ENCODE results near the gene SEMA5A. TPM values are rescaled to one million over a fixed set of nuclear protein-coding genes. Genes with fewer than 3 reads are reported as not detected.
A peak's percentile ranks its signal among the peaks of the same experiment; 100 is the strongest.

SEMA5A gene
- polyA plus RNA-seq, 5 donors = 14.2 to 25.1 (median 18.4) TPM

DNA sequence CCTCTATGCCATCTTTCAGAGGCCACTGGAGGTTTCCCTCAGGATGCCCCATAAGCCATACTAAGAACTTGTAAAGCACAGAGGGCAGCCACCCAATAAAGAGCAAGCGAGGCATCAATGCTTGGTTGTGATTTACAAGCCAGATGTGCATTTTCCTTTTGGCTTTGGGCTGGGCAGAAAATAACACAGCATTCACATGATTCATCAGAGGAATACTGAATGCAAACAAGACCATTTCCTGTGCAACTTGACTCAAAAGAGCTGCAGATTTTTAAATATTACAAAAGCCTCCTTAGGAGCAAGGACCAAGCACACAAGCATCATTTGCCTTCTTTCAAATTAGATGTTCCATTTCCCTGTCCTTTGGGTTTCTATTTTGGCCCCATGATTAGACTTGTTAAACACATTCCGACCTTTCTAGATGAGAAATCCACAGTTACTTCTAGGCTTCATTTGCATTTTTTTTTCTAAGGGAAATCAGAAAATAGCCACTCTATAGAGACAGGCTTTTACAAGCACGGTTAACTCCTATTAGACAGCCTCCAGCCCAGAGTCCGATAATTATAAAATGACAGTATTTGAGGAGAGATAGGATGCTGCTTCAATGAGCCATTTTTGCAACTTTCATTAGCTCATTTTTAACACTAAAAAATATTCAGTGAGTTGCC lies 207.8 kb downstream of the SEMA5A start:
- no peak for DNase-seq

- DNase-seq = no peak
Measured at GRCh38 chr5:9335754-9336495, 209.9 kb downstream of the SEMA5A start.

- DNase-seq = no peak
Measured at GRCh38 chr5:9335269-9335668, 210.6 kb downstream of the SEMA5A start.

GRCh38 chr5:9332026-9332425 lies 213.8 kb downstream of the SEMA5A start:
- DNase-seq = no peak

DNA sequence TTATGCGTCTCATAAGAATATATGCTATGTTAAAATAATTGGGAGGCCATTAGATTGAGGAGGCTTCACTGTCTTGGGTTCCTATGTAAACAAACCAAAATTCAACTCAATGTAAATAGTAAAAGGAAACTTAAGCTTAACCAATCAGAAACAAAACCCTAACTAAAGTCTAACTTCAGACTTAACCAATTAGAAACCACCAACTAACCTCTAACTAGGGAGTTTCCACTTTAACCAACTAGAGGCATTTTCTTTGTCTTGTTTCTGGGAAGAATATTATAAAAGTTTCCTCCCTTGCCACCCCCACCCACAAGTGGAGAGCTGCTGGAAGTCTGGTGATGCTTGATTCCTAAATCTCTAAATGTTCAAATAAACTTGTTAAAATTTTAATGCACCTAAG lies 214.5 kb downstream of the SEMA5A start:
- no peak for DNase-seq

GRCh38 chr5:9329125-9329524 lies 216.8 kb downstream of the SEMA5A start:
- DNase-seq = no peak

DNA sequence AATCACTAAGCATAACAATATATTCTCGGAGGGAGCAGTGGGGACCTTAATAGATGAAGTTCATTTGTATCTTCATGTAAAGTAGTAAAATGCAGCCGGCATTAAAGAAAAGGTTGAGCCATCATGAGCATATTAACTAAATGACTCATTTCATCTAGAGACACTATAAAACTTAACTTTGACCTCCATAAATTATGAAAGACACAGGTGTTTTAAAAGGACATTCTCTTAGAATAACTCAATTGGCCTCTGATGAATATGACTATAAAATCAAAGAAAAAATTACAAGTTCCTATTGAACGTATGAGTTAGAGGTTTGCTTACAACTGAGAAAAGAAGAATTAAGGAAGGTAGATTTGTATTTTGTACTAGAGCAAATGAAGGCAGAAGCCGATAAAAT lies 220.3 kb downstream of the SEMA5A start:
- no peak for DNase-seq

GRCh38 chr5:9324348-9325077 lies 221.4 kb downstream of the SEMA5A start:
- peak; percentile 23 to 34 for DNase-seq

- no peak for DNase-seq
Measured at GRCh38 chr5:9320652-9321051, 225.2 kb downstream of the SEMA5A start.

GRCh38 chr5:9318031-9318430 lies 227.8 kb downstream of the SEMA5A start:
- no peak for DNase-seq

GRCh38 chr5:9316733-9317132 lies 229.1 kb downstream of the SEMA5A start:
- DNase-seq = no peak

DNA sequence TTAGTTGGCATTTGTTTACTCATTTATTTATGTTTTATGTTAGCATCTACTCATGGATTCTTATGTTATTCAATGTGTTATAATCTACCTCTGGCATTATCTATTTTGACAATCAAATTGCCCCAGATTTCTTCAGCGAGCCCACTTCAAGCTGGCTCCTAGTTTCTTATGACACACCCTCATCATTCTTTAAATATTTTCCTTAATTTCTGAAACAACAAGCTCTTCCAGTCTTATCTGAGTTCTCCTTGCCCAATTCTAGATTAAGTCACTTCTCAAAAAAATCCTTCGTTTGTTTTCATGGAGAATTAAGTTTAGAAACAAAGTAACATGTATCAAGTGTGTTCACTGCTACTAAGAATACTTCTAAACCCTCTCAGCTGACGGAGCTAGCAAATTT lies 229.8 kb downstream of the SEMA5A start:
- no peak for DNase-seq

DNA sequence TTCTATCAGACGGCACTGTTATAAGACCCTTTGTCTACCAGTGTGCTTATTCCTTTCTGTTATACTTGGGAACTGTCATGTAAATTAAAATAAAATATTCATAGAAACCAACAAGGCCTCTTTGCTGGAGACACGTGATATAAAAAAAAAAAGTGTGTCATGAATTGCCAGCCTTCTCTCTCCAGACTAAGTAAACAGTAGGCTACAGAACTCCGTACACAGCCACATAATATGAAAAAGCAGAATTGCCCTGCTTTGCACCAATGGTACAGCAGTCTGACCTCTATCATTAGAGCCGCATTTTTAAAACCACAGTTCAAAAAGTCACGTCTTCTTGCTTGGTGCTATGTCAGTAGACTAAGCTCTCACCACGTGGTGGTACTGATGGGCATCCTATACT lies 231.3 kb downstream of the SEMA5A start:
- DNase-seq = no peak

GRCh38 chr5:9313751-9314150 lies 232.1 kb downstream of the SEMA5A start:
- DNase-seq = no peak

DNA sequence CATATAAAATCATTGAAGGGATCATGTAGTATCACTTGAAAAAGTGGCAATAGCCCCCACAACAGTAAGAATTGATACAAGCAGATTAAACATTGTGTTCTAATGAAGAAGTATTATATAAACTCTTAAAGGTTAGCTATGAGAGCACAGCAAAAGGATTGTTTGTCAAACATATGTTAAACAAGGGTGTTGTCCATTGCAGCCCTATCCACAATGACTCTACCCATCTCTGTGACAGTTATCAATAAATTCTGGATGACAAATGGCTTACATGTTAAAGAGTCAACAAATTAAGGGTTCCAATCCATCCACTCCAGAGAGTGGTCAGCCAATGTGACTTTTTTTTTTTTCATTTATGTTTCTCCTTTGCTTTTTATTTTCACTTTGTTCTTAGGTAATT lies 238.7 kb downstream of the SEMA5A start:
- no peak for DNase-seq

- no peak for DNase-seq
Measured at GRCh38 chr5:9302218-9302617, 243.7 kb downstream of the SEMA5A start.

GRCh38 chr5:9301200-9301599 lies 244.7 kb downstream of the SEMA5A start:
- no peak for DNase-seq

DNA sequence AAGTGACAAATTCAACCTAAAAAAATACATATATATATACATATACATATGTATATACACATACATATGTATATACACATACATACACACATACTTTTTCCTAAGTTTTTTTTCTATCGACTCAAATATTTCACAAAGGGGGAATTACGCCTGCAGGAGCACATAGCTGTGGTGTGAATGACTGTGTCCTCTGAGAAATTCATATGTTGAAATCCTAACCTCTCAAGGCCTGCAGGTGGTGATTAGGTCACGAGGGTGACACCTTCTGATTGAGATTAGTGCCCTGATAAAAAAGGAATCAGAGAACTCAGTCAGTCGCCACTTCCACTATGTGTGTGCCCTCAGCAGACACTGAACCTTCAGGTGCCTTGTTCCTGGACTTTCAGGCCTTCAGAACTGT lies 248.7 kb downstream of the SEMA5A start:
- DNase-seq = no peak

DNA sequence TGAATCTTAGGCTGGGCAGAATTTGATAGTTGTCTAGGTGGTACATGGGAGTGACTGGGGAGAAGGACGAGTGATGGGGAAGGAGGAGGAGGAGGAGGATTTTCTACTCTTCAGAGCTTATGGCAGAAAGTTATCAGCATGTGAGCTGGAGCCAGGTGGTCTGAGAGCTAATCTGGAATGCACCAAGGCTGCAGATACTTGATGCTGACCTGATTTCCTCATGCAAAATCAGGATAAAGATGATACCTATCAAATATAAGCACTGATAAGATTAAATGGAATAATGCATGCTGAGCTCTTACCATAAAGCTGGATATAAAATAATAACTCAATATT lies 250.4 kb downstream of the SEMA5A start:
- no peak for DNase-seq

DNA sequence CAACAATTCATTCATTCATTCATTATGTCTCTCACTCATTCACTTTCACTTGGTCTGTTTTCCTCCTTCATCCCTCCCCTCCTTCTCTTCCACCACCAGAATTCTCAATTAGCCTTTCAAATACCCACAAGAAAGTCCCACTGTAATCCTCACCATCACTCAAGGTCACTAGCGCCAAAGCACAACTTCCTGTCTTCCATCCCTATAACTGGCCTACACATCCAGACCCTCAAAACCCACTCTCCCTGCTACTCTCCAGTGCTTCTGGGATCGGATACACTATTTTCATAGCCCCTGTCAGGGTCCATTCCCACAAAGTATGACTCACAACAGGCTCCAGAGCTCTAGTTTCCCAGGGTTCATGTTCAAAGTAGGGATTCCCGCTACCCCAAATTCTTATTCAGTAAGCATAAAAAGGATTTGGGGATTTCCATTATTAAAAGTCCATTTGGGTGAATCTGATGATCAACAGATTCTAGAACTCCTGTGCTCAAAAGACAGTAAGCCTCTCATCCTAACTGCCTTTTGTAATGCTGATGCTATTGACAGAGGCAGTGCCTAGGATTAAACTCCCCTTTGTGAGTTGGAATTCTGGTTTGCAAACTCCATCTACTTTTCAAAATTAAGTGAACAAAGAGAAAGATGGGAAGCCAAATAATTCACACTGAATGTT lies 250.9 kb downstream of the SEMA5A start:
- no peak for DNase-seq

GRCh38 chr5:9288234-9288633 lies 257.6 kb downstream of the SEMA5A start:
- no peak for DNase-seq

- DNase-seq = no peak
Measured at GRCh38 chr5:9284781-9285307, 261.0 kb downstream of the SEMA5A start.
